ENCODE data around the gene SULF2.

Gene SULF2

GRCh38 chr20:47708953-47709833 lies 76.1 kb downstream of the SULF2 start:
- no peak for FAIRE-seq

- no peak for FAIRE-seq
Observed at GRCh38 chr20:47708140-47708807, 77.0 kb downstream of the SULF2 start.

DNA sequence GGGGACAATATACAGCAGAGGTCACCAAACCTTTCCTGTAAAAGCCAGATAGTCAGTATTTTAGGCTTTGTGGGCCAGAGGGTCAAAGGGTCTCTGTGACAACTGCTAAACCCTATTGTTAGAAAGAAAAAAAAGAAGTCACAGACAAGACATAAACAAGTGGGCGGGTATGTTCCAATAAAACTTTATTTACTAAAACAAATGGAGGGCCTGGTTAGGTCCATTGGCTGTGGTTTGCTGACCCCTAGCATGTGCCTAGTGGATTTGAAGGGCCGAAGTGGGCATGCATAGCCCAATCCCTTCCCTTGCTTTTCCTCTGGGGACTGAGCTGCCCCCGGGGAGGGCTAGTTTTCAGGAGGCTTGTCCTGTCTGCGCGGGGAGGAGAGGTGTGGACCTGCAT lies 78.9 kb downstream of the SULF2 start:
- no peak for FAIRE-seq

DNA sequence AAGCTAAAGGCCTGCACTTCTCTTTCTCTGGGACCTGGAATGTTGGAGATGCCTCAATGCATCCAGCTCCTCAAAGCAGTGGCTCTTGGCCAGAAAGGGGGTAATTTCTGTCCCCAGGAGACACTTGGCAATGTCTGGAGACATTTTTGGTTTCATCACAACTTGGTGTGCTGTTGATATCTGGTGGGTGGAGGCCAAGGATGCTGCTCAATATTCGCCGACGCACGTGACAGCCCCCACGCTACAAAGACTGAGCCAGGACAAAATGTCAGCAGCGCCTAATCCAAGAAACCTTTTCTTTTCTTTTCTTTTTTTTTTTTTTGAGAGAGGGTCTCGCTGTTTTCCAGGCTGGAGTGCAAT lies 79.8 kb downstream of the SULF2 start:
- no peak for FAIRE-seq

DNA sequence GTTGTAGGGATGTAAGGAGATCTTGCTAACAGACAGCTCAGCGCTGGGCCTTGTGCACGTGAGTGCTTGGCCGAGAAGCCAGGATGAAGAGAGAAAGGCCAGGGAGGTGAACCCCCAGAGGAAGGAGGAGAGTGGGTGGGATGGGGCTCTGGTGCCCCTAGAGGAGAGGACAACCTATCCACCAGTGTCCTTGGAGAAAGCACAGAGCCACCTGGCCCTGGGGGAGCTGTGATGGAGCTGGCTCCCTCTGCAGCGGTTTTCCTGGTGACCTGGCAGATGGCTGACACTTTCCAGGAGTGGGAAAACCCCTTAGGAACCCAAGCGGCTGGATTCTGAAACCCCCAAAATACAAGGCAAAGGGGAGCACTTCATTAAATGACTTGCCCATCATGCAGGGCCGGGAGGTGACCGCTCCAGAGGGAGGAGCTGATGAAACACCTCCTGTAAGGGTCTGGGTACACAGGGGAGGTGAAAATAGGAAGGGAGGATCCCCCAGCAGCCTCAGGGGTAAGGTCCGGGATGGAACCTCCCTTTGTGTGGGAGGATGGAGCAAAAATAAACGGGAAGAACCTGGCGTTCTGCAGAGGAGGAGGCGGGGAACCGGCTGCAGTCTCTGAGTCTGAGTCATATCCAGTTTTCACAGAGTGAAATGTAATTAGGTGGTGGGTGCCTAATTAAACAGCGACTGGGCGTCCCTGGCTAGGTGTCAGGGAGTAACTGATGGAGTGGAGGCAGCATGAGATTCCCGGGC lies 80.4 kb downstream of the SULF2 start:
- FAIRE-seq = no peak

GRCh38 chr20:47703748-47704147 lies 81.5 kb downstream of the SULF2 start:
- FAIRE-seq = no peak

- FAIRE-seq = no peak
Observed at GRCh38 chr20:47701612-47702011, 83.7 kb downstream of the SULF2 start.

- FAIRE-seq = no peak
Observed at GRCh38 chr20:47700327-47700726, 85.0 kb downstream of the SULF2 start.

DNA sequence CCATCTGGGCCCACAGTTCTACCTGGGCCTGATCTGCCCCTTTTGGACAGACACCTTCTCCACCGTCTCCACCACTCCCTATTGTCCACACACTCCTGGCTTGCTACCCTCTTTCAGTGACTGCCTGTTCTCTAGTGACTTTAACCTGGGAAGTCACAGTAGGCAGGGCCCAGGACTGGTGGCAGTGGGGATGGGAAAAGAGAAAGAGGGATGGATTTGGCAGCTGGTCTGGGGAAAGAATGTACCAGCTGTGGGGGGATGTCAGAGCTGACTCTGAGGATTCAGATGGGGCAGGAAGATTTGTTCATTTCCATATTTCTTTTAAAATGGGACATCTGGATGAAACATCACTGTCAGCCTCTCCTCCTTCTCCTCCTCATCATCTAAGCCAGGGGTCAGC lies 85.5 kb downstream of the SULF2 start:
- no peak for FAIRE-seq

DNA sequence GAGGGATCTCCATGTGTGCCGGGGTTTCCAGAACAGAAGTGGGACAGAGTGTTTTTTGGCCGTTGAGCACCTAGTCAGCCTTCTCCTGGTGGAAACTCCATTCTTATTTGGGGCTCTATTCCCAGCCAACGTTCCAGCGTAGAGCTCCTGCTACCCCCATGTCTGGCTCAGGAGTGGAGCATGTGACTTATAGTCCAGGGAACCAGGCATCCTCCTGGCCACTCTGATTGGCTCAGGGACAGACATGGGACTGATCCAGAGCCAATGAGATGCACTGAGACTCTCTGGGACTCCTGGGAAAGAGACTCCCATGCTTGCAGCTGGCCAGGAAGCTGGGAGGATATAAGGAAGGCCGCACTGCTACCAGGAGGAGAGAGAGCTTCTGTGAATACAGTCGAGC lies 87.1 kb downstream of the SULF2 start:
- FAIRE-seq = no peak

GRCh38 chr20:47696856-47697255 lies 88.4 kb downstream of the SULF2 start:
- FAIRE-seq = no peak

DNA sequence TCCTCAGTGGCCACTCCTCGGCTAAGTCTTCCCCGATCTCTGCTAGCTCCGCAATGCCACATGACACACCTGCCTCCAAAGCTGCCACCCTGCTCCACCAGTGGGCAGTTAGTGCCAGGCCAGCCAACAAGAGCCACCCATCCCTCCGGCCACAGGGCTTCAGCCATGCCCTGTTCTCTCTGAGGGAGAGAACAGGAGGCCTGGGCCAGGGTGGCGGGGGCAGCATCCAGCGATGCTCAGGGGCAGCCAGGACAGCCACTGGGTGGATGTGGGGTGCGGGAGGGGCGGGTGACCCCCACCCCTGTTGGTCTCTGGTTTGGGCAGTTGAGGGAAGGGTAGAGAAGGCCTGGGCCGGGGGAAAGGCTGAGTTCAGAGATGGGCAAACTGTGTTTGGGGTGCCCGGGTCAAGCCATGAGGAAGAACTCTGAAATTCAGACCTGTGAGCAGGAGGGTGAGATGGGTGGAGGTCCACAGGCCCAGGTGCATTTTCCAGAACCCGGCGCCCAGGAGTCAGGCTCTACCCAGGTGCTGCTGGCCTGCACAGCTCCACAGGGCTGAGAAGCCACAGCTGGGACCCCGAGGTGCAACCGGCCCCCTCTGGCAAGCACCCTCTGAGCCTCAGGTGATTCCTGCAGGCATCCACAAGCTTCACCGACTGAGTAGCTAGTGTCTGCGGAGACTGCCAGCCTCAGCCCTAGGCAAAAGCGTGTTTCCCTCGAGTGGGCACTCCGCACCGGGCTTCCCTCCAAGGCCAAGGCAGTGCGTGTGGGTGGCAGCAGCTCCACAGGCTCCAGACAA lies 91.1 kb downstream of the SULF2 start:
- FAIRE-seq = no peak

DNA sequence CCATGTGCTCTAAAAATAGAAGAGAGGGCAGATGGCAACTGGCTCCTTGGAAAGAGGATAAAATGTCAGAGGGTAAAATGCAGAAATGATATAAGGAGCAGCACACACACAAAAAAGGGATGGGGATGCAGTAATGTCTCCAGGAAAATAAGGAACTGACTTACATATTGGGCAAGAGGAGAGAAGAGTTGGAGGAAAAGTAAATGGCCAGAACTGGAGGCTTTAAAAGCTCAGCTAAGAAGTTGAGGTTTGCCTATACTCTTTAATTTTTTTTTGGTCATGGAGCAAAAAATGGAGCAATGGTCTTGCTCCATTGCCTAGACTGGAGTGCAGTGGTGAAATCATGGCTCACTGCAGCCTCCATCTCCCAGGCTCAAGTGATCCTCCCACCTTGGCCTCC lies 93.7 kb downstream of the SULF2 start:
- FAIRE-seq = no peak

GRCh38 chr20:47689731-47690130 lies 95.5 kb downstream of the SULF2 start:
- no peak for FAIRE-seq

GRCh38 chr20:47688385-47689381 lies 96.6 kb downstream of the SULF2 start:
- FAIRE-seq = no peak

DNA sequence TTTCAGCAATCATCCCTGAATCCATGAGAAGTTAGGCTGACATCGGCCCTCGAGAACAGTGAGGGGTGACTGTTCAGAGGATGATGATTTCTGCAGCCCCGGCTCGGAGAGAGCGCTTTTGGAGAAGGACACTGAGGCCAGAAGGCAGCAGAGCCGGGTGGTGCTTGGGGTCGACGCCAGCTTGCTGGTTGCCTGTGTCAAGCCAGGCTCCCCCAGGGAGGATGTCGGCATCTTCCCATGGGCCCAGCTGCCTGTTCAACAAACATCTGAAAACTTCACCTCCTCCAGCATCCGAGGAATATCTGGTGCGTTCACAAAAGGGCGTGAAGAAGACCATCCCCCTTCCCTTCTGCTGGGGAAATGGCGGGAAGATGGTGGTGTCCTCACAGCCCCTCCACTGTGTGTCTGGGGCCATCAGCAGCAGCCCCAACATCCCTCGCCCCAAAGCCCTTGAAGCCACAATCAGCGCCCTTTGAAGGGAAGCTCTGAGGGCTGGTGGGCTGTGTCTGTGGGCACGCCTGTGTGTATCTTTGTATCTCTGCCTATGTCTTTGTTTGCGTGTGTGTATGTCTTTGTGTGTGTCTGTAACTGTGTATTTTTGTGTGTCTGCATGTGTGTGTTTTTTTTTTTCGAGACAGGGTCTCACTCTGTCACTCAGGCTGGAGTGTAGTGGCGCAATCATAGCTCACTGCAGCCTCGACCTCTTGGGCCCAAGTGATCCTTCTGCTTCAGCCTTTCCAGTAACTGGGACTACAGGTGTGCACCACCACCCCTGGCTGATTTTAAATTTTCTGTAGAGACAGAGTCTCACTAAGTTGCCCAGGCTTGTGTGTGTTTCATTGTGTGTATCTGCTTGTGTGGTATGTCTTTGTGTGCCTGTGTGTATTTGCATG lies 97.9 kb downstream of the SULF2 start:
- FAIRE-seq = no peak

GRCh38 chr20:47686545-47686944 lies 98.7 kb downstream of the SULF2 start:
- FAIRE-seq = no peak

- no peak for FAIRE-seq
Observed at GRCh38 chr20:47684306-47685080, 100.8 kb downstream of the SULF2 start.

DNA sequence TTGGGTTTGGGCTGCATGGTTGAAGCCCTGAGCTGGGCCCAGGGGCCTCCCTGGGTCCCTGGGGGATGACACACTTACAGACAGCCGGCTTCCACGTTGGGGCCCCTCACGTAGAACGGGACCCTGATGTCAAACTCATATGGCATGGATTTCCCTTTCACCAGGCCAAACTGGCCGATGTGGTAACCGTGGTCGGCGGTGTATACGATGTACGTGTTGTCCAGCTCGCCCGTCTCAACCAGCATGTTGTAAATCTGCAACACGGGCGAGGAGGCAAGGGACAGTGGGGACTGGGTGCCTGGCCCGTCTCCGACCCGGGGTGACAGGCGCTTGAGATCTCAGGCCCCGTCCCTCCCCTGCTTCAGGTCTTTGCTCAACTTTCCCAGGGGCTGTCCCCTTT lies 102.4 kb downstream of the SULF2 start:
- FAIRE-seq = no peak
